ENCODE measurements around the gene ANKUB1.

Gene ANKUB1

DNA sequence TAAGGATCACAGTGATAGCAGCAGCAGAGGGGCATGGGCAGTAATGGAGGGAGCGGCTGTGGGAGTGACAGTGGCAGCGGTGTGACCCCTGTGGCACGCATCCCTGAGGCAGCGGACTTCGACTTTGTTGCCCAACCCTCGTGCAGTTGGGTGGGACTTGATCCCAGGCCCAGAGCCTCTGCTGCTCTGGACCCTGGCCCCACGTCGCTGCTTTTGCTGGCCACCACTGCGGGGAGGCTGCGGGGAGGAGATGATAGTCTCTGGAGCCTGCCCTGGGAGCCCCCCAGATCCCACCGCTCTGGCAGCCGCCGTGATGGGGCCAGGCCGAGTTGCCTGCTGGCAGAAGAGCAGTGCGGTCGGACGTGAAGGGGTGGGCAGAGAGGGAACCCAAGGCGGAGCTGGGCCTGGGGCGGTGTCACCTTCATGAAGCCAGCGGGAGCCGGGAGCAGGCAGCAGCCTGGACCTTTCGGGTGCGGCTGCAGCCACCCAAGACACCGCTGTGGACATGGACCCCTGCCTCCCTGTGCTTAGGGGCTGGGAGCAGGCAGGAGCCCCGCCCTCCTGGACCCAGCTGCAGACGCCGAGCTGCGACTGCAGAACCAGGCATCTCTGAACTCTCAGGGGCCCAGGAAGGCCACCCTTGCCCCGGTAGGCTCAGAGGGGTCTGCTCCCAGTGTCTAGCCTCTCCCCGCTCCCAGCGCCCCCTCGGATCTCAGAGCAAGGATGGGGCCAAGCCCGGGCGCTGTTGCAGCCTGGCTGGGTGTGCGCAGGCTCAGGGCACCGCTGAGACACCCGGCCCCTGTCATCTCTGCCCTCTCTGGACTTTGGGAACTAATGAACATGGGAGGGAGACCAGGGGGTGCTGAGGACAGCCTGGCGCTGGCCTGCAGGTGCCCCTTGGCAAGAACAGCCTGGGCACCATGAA, 78.4 kb downstream of the ANKUB1 start:
- no peak for DNase-seq (ENCODE audit: low read depth in 1 of 2, low spot score in 1 of 2)
